ENCODE data around the gene RPS21. TPM values are rescaled to one million over a fixed set of nuclear protein-coding genes. Genes with fewer than 3 reads are reported as not detected.

The RPS21 gene
- total RNA-seq, 1 donor from 2014 or later = 5,743 TPM

DNA sequence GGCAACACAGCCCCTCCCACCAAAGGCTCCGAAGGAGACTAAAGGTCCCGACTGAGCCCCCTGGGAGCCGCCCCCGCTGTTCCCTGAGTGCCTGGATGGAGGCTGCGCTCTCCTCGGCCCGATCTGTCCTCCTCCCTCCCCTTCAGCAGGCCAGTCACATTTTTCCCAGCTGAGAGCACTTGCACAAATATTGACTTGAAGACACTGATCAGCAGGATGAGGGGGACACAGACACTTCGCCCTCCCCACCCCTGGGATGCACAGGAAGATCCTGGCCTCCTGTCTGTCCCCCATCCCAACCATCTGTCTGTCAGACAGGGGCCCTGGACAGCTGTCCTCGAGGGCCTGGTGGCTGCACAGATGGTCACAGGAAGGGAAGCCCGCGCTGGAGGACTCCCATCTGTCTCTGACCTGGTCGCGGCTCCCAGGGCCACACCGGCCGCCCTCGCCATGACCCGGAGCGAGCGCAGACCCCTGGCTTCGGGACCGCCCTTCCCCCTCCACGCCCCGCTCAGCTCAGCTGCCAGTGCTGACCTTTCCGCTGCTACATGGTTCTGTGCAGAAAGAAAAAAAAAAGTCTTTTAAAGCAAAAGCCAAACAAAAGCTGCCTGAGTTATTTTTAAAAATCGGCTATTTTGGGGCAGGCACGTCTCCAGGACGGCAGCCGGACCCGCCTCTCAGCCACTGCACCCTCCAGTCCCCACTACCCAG, 30.9 kb upstream of the RPS21 start:
- no peak for DNase-seq (ENCODE audit: low read depth)
- no peak overlapping the region for H3K4me3 ChIP-seq (ENCODE audit: low read depth, low read length)
- TF ChIP-seq, protein P1, sequence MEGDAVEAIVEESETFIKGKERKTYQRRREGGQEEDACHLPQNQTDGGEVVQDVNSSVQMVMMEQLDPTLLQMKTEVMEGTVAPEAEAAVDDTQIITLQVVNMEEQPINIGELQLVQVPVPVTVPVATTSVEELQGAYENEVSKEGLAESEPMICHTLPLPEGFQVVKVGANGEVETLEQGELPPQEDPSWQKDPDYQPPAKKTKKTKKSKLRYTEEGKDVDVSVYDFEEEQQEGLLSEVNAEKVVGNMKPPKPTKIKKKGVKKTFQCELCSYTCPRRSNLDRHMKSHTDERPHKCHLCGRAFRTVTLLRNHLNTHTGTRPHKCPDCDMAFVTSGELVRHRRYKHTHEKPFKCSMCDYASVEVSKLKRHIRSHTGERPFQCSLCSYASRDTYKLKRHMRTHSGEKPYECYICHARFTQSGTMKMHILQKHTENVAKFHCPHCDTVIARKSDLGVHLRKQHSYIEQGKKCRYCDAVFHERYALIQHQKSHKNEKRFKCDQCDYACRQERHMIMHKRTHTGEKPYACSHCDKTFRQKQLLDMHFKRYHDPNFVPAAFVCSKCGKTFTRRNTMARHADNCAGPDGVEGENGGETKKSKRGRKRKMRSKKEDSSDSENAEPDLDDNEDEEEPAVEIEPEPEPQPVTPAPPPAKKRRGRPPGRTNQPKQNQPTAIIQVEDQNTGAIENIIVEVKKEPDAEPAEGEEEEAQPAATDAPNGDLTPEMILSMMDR (IDR thresholded peaks at IDR 0.05; ENCODE audit: insufficient read depth, low read length, poor library complexity, severe bottlenecking) = no peak
- no peaks in the 10 kb centered on the region for H3K36me3 ChIP-seq (ENCODE audit: control insufficient read depth, insufficient read depth, low read length)
- no peaks in the 10 kb centered on the region for H3K27me3 ChIP-seq (ENCODE audit: control insufficient read depth, insufficient read depth, low read length)

DNA sequence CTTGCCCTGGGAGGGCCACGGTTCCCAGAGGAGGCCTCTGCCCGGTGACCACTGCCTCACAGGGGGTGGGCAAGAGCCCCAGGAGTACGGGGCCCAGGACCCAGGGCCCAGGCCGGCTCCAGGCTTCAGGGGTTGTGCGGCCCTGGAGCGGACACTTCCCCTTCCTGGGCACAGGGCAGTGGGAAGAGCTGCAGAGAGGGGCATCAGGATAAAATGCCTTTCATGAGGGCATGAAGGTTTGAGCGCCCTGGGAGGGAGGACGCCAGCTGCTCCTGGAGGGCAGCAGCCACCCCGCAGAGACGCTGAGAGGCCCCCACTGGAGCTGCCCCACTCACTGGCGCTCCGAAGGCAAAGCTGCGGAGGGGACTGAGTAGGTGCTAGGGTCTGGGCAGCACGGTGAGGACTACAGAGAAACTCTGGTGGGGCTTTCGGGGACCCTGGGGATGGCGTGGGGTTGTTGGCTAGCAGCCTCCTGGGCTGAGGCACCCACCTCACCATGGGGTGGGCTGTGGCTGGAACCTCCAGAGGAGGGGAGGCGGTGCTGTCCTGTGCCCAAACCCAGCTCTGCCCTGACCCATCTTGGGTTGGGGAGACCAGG, 30.2 kb upstream of the RPS21 start:
- Histone ChIP-seq H3K4me3 (ENCODE audit: low read depth, low read length) (no peak overlapping the region), H3K36me3 (ENCODE audit: control insufficient read depth, insufficient read depth, low read length) (no peaks in the 10 kb centered on the region), H3K27me3 (ENCODE audit: control insufficient read depth, insufficient read depth, low read length) (no peaks in the 10 kb centered on the region)
- TF ChIP-seq, protein P1 (IDR thresholded peaks at IDR 0.05; ENCODE audit: insufficient read depth, low read length, poor library complexity, severe bottlenecking) = no peak
- DNase-seq (ENCODE audit: low read depth) = no peak

- Histone ChIP-seq H3K4me3 (ENCODE audit: low read depth, low read length) (no peak overlapping the region), H3K27me3 (ENCODE audit: control insufficient read depth, insufficient read depth, low read length) (no peaks in the 10 kb centered on the region), H3K36me3 (ENCODE audit: control insufficient read depth, insufficient read depth, low read length) (no peaks in the 10 kb centered on the region)
- TF ChIP-seq, protein P1 (IDR thresholded peaks at IDR 0.05; ENCODE audit: insufficient read depth, low read length, poor library complexity, severe bottlenecking) = no peak
- DNase-seq (ENCODE audit: low read depth) = no peak
Measured at GRCh38 chr20:62357187-62357667, 29.7 kb upstream of the RPS21 start.

GRCh38 chr20:62357681-62358080, 29.2 kb upstream of the RPS21 start:
- H3K36me3 ChIP-seq (ENCODE audit: control insufficient read depth, insufficient read depth, low read length) = no peaks in the 10 kb centered on the region
- no peak overlapping the region for H3K4me3 ChIP-seq (ENCODE audit: low read depth, low read length)
- DNase-seq (ENCODE audit: low read depth) = no peak
- H3K27me3 ChIP-seq (ENCODE audit: control insufficient read depth, insufficient read depth, low read length) = no peaks in the 10 kb centered on the region
- TF ChIP-seq, protein P1 (IDR thresholded peaks at IDR 0.05; ENCODE audit: insufficient read depth, low read length, poor library complexity, severe bottlenecking) = no peak

- Histone ChIP-seq H3K27me3 (ENCODE audit: control insufficient read depth, insufficient read depth, low read length) (no peaks in the 10 kb centered on the region), H3K4me3 (ENCODE audit: low read depth, low read length) (no peak overlapping the region), H3K36me3 (ENCODE audit: control insufficient read depth, insufficient read depth, low read length) (no peaks in the 10 kb centered on the region)
- DNase-seq (ENCODE audit: low read depth) = no peak
- TF ChIP-seq, protein P1 (IDR thresholded peaks at IDR 0.05; ENCODE audit: insufficient read depth, low read length, poor library complexity, severe bottlenecking) = no peak
Measured at GRCh38 chr20:62358171-62359042, 28.5 kb upstream of the RPS21 start.

Data from kidney epithelial cell (primary cell).